Measurements from ENCODE around the gene FIBIN. TPM values are rescaled to one million over a fixed set of nuclear protein-coding genes. Genes with fewer than 3 reads are reported as not detected.

The FIBIN gene
- polyA plus RNA-seq, 1 donor from 2014 or later: not detected

DNA sequence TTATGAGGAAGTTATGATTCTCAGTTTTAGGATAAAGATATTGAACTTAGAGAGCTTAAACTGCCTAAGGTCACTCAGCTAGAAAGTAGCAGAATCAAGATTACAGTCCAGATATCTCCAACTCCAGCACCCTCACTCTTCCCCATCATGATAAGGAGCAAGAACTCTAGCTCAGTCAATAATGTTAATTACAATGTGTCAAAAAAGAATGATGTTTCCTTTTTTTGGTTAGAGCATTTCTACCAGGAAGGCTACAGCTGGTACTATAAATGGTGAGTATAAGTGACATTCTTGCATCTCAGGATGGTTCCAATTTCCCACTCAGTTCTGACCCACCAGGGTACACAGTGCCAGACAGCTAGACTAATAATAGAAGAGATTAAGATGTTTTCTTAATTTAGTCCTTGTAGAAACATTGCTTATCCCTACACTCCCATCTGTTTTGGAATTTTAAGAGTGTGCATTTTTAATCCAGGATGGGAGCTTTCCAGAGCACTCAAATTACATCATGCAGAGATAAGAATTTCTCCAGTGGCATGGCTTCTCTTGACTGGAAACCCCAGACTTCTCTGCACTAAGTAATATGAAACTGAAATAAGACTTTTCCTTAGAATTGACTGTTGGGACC is 25.1 kb downstream of the FIBIN start:
- TF ChIP-seq RAD21 (conservative IDR thresholded peaks at IDR 0.05): no peak
- TF ChIP-seq POLR2AphosphoS5 (IDR thresholded peaks at IDR 0.05): no peak
- TF ChIP-seq SMC3 (conservative IDR thresholded peaks at IDR 0.05; ENCODE audit: poor library complexity): no peak
- no peak for TF ChIP-seq MXI1 (conservative IDR thresholded peaks at IDR 0.05; ENCODE audit: poor library complexity, severe bottlenecking)
- no peak for TF ChIP-seq TAF1 (IDR thresholded peaks at IDR 0.05; ENCODE audit: low read depth)
- TF ChIP-seq EZH2 (IDR thresholded peaks at IDR 0.05; ENCODE audit: borderline replicate concordance, insufficient read depth, low read length, poor library complexity, severe bottlenecking): no peak
- TF ChIP-seq EP300 (conservative IDR thresholded peaks at IDR 0.05; ENCODE audit: poor library complexity, severe bottlenecking): no peak
- TF ChIP-seq, protein P1, sequence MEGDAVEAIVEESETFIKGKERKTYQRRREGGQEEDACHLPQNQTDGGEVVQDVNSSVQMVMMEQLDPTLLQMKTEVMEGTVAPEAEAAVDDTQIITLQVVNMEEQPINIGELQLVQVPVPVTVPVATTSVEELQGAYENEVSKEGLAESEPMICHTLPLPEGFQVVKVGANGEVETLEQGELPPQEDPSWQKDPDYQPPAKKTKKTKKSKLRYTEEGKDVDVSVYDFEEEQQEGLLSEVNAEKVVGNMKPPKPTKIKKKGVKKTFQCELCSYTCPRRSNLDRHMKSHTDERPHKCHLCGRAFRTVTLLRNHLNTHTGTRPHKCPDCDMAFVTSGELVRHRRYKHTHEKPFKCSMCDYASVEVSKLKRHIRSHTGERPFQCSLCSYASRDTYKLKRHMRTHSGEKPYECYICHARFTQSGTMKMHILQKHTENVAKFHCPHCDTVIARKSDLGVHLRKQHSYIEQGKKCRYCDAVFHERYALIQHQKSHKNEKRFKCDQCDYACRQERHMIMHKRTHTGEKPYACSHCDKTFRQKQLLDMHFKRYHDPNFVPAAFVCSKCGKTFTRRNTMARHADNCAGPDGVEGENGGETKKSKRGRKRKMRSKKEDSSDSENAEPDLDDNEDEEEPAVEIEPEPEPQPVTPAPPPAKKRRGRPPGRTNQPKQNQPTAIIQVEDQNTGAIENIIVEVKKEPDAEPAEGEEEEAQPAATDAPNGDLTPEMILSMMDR (IDR thresholded peaks at IDR 0.05; ENCODE audit: poor library complexity, severe bottlenecking): no peak
- TF ChIP-seq REST (IDR thresholded peaks at IDR 0.05; ENCODE audit: borderline replicate concordance): no peak
- H3K9me2 ChIP-seq (ENCODE audit: insufficient read depth, low read length): no peaks in the 10 kb centered on the region

DNA sequence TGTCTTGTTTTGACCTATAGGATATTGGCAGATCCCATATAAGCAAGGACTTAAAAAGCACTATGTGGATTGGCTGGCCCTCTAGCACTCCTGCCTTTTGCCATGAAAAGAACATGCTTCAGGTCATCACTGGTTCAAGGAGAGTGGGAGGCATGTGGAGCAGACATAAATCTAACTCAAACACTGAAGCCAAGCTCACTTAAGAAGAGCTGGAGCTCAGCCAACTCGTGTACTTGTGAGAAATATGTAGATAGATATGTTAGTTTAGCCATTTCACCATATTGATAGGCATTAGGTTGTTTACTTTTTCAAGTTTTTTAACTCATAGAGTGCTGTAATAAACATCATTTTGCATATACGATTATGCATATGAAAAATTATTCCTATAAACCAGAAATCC is 26.8 kb downstream of the FIBIN start:
- H3K27me3 ChIP-seq (ENCODE audit: insufficient read depth, low read depth, low read length): no peaks in the 10 kb centered on the region
- H3K9me2 ChIP-seq (ENCODE audit: insufficient read depth, low read length): no peaks in the 10 kb centered on the region
- no peaks in the 10 kb centered on the region for H3F3A ChIP-seq (ENCODE audit: insufficient read depth, low read length, poor library complexity, severe bottlenecking)
- no peaks in the 10 kb centered on the region for H3K9me3 ChIP-seq (ENCODE audit: low read length)
- H3K36me3 ChIP-seq (ENCODE audit: insufficient read depth, low read length): no peaks in the 10 kb centered on the region
- no peak overlapping the region for H3K4me2 ChIP-seq (ENCODE audit: low read length)
- no peak overlapping the region for H3K9ac ChIP-seq (ENCODE audit: low read length)
- no peak overlapping the region for H3K27ac ChIP-seq (ENCODE audit: low read length)
- no peak overlapping the region for H3K4me3 ChIP-seq (ENCODE audit: low read length)
- H2AFZ ChIP-seq (ENCODE audit: low read depth, low read length): no peak overlapping the region
- no peaks in the 10 kb centered on the region for H3K79me2 ChIP-seq (replicated peaks; ENCODE audit: insufficient read depth, low read length)
- TF ChIP-seq POLR2AphosphoS5 (IDR thresholded peaks at IDR 0.05) (no peak), EP300 (conservative IDR thresholded peaks at IDR 0.05; ENCODE audit: poor library complexity, severe bottlenecking) (no peak), TAF1 (IDR thresholded peaks at IDR 0.05; ENCODE audit: low read depth) (no peak)
- TF ChIP-seq, protein P1 (IDR thresholded peaks at IDR 0.05; ENCODE audit: poor library complexity, severe bottlenecking): no peak
- no peaks in the 10 kb centered on the region for H4K20me1 ChIP-seq (ENCODE audit: insufficient read depth)

More for the DNA sequence above, 25.1 kb downstream of the FIBIN start:
- no peak overlapping the region for H3K27ac ChIP-seq (ENCODE audit: low read length)
- no peak overlapping the region for H2AFZ ChIP-seq (ENCODE audit: low read depth, low read length)
- no peaks in the 10 kb centered on the region for H3K9me3 ChIP-seq (ENCODE audit: low read length)
- no peaks in the 10 kb centered on the region for H3K79me2 ChIP-seq (replicated peaks; ENCODE audit: insufficient read depth, low read length)
- H3K36me3 ChIP-seq (ENCODE audit: insufficient read depth, low read length): no peaks in the 10 kb centered on the region
- H3K4me2 ChIP-seq (ENCODE audit: low read length): no peak overlapping the region
- H3K9ac ChIP-seq (ENCODE audit: low read length): no peak overlapping the region
- H4K20me1 ChIP-seq (ENCODE audit: insufficient read depth): no peaks in the 10 kb centered on the region
- no peaks in the 10 kb centered on the region for H3K27me3 ChIP-seq (ENCODE audit: insufficient read depth, low read depth, low read length)
- no peaks in the 10 kb centered on the region for H3F3A ChIP-seq (ENCODE audit: insufficient read depth, low read length, poor library complexity, severe bottlenecking)
- H3K4me3 ChIP-seq (ENCODE audit: low read length): no peak overlapping the region
